Omental fat pad (tissue), 4 donors: ENCODE results near the gene XIAP. TPM values are rescaled to one million over a fixed set of nuclear protein-coding genes. Genes with fewer than 3 reads are reported as not detected.

ENCODE experiments used
- ATAC-seq: fragments of 150-250 bp; one replicate; pipeline ENCODE4 v1.9.1; 2016; ENCODE audit warnings: mild to moderate bottlenecking, moderate library complexity; ENCODE audit not compliant: low FRiP score
- DNase-seq: peaks from one replicate; pipeline ENCODE4 v3.0.0-alpha.2; 2019; ENCODE audit warnings: low spot score
- total RNA-seq, 4 donors: library from RNA; depleted of rRNA; stranded (reverse); fragments of >200 nt; gene quantifications; one replicate each; pipeline ENCODE4 v1.1.0, GENCODE V29; 2016
- TF ChIP-seq, protein P1 (sequence below), 3 donors: fragments of 450-650 bp; IDR thresholded peaks; one replicate each; pipeline ENCODE4 v1.5.1; 2016 to 2017; ENCODE audit warnings: antibody characterized with exemption in 3 of 3, mild to moderate bottlenecking in 3 of 3, moderate library complexity in 2 of 3

XIAP gene
- total RNA-seq, 4 donors from 2014 or later, result 22.5 to 35.8 (median 24.9) TPM

DNA sequence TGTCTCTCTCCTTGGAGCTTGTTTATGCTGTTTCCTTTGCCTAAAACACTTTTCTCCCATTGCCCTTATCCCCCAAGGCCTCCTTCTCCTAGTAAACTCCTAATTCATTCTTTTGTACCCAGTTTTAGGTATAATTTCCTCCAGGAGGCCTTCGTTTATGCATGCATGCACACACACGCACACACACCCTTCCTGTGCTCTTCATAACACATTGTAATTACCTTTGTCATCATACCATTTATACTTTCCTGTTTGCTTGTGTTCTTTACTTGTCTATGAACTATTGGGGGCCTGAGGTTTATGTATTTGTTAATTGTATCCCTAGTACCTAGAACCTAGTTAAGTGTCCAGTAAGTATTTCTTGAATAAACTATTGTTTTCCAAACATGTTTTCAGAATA is 45.5 kb downstream of the XIAP start:
- TF ChIP-seq, protein P1, sequence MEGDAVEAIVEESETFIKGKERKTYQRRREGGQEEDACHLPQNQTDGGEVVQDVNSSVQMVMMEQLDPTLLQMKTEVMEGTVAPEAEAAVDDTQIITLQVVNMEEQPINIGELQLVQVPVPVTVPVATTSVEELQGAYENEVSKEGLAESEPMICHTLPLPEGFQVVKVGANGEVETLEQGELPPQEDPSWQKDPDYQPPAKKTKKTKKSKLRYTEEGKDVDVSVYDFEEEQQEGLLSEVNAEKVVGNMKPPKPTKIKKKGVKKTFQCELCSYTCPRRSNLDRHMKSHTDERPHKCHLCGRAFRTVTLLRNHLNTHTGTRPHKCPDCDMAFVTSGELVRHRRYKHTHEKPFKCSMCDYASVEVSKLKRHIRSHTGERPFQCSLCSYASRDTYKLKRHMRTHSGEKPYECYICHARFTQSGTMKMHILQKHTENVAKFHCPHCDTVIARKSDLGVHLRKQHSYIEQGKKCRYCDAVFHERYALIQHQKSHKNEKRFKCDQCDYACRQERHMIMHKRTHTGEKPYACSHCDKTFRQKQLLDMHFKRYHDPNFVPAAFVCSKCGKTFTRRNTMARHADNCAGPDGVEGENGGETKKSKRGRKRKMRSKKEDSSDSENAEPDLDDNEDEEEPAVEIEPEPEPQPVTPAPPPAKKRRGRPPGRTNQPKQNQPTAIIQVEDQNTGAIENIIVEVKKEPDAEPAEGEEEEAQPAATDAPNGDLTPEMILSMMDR (IDR thresholded peaks at IDR 0.05), result no peak
- ATAC-seq (no peak), DNase-seq (no peak)

GRCh38 chrX:123906557-123907316 is 46.9 kb downstream of the XIAP start:
- TF ChIP-seq, protein P1 (IDR thresholded peaks at IDR 0.05), result no peak
- ATAC-seq (no peak), DNase-seq (no peak)

DNA sequence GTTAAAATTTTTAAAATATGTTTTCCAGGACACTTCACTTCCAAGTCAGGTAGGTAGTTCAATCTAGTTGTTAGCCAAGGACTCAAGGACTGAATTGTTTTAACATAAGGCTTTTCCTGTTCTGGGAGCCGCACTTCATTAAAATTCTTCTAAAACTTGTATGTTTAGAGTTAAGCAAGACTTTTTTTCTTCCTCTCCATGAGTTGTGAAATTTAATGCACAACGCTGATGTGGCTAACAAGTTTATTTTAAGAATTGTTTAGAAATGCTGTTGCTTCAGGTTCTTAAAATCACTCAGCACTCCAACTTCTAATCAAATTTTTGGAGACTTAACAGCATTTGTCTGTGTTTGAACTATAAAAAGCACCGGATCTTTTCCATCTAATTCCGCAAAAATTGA is 49.7 kb downstream of the XIAP start:
- ATAC-seq (no peak), DNase-seq (no peak)
- TF ChIP-seq, protein P1 (IDR thresholded peaks at IDR 0.05), result no peak

DNA sequence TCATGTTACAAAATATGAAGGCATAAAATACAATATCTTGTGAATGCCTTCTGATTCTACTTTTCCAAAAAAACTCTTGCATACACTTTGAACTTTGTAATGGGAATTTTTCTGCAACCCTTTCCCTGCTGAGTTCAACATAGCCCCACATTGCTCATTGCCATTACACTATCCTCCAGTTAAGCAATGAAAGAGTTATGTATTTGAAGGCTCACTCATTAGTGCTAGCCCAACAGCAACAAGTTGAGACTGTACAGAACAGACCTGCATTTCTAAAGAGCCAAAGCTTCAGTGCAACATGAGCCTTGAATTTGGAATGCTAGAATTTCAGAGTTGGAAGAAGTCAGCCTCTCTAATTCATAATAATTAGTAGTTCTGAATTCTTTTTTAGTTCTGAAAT is 57.2 kb downstream of the XIAP start:
- TF ChIP-seq, protein P1 (IDR thresholded peaks at IDR 0.05), result no peak
- ATAC-seq, result no peak
- DNase-seq, result no peak

GRCh38 chrX:123918106-123918721 is 58.4 kb downstream of the XIAP start:
- no peak for DNase-seq
- TF ChIP-seq, protein P1 (IDR thresholded peaks at IDR 0.05), result no peak
- ATAC-seq, result no peak

DNA sequence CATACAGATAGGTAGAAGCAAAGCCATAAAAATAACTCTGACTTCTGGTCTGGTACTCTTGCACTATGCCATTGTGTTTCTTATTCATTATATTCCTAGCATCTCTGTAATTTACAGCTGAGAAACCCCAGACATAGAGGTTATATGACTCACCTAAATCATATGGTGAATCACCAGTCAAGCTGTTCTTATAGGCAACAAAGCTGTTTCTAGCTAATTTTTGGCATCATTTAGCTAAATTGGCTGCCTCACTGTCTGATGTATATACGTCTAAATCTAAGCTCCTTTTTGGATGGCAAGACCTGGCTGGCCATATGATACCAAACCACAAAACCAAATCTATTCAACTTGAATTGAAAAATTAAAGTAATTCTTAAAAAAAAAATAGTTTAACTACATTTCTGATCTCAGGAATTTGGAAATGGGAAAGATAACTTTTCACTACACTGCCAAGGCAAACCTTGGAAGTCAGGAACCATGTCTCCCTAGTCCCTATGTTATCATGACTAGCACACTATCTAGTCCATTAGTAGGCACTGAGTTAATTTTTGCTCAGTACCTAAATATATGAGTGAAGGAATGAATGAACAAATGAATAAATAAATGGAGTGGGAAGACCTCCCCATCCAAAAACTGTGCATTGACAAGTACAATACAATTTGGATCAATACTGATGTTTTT is 60.4 kb downstream of the XIAP start:
- ATAC-seq (no peak), DNase-seq (no peak)
- TF ChIP-seq, protein P1 (IDR thresholded peaks at IDR 0.05), result no peak
